B cell (primary cell): ENCODE measurements around the gene RAP1GDS1.

Experiments
- EZH2 ChIP-seq: IDR thresholded peaks from 2 replicates; pipeline ENCODE4 v1.6.1; 2012; ENCODE audit warnings: borderline replicate concordance, low read depth, mild to moderate bottlenecking, moderate library complexity, low read length; ENCODE audit not compliant: insufficient read depth, poor library complexity, severe bottlenecking
- TF ChIP-seq, protein P1 (sequence below): fragments of 200-600 bp; IDR thresholded peaks from one replicate; pipeline ENCODE4 v1.8.0; 2022; ENCODE audit warnings: antibody characterized with exemption, mild to moderate bottlenecking

DNA sequence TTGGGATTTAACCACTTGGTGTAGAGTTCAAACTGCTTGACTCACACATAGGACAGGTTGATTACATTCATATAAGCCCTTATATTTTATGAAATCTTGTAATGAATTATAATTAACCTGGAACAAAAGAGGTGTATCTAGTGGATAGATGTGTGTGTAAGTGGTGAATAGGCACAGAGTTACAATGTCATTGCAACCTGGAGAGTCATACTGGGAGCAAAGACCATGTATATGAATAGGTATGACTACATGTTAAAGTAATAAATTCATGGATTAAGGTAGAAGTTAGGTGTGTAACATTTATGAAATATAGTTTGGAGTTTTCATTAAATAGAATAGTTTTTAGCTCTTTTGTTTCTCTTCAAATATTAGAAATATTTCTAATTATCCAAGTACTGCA lies 26.1 kb downstream of the RAP1GDS1 start:
- TF ChIP-seq, protein P1, sequence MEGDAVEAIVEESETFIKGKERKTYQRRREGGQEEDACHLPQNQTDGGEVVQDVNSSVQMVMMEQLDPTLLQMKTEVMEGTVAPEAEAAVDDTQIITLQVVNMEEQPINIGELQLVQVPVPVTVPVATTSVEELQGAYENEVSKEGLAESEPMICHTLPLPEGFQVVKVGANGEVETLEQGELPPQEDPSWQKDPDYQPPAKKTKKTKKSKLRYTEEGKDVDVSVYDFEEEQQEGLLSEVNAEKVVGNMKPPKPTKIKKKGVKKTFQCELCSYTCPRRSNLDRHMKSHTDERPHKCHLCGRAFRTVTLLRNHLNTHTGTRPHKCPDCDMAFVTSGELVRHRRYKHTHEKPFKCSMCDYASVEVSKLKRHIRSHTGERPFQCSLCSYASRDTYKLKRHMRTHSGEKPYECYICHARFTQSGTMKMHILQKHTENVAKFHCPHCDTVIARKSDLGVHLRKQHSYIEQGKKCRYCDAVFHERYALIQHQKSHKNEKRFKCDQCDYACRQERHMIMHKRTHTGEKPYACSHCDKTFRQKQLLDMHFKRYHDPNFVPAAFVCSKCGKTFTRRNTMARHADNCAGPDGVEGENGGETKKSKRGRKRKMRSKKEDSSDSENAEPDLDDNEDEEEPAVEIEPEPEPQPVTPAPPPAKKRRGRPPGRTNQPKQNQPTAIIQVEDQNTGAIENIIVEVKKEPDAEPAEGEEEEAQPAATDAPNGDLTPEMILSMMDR = no peak
- TF ChIP-seq EZH2 = no peak
